HS-5 (cell line): Measurements from ENCODE around the gene OSBPL5.

Experiments used
- DNase-seq: peaks from one replicate; pipeline ENCODE4 v3.0.0-alpha.2; 2012; ENCODE audit warnings: low read depth

Gene OSBPL5

DNA sequence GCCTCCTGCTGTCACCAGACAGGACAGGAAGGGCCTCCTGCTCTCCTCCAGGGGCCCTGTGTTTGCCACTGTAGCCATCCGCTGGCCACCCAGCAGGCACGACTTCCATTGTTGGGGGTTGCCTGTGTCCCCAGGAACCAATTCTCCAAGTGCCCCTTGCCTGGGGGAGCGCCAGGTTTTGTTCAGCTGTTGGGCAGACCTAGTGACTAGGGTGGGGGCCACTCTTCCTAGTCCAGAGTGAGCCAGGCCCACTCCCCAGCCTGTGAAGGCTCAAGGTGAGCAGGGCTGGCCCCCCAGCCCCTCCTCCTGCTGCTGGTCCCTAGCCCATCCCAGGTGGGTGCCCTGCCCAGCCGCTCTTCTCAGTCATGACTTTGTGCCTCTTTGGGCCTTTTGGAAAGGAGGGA is 30.9 kb downstream of the OSBPL5 start:
- DNase-seq, result no peak

DNA sequence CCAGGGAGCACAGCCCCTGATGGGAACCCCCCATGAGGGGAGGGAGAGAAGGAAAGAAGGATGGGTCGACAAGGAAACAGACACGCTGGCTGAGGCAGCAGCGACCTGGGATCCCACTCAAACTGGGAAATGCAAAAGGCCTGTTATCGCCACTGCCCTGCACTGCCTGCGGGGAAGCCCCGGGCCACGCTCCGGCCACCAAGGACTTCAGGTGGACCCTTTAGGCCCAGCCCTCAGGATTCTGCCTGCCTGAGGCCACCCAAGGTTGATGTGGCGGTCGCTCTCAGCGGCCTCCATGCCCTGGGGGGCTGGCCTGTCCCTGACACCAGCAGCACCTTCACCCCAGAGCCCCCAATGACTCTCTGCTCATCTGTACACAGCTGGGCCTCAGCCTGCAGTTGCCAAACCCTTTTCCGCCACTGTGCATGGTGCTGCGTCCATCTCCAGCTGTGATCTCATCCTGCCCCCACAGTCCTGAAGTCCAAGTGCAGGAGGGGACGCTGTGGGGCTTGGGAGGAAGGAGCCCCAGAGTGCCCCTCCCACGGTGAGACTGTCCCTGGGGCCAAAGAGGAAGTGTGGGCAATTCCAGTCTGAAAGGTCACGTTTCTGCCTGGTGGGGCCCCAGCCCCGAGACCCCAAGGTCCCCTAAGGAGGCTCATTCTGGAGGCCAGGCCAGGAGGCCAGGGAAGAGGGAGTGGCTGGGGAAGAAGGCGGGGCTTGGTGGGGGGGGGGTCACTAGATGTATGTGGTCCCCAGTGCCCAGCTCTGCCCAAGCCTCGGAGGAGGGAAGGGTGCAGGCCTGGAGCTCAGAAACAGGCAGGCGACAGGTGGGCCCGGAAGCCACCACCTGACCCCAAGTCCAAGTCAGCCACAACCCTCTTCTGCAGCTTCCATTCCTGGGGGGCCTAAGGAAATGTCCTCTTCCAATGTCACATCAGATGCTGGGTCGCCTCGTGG is 31.6 kb downstream of the OSBPL5 start:
- DNase-seq, result no peak

DNA sequence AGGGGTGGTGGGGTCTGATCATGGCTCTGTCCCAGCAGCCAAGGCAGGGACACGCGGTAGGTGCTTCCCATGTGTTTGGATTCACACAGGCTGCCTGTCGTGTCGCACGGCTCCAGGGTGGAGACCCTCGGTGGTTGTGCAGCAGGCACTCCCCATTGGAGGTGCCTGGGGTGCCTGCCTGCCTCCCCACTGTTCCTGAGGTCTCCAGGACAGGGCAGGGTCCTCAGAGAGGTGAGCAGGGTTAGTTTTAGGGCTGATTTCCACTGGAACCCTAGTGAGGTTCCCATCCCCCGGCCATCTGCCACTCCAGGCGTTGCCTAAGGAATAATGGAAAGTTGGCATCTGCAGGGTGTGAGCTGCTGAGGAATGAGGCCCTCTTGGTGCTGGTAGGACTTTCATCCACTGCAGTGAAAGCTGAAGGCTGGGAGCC is 32.3 kb downstream of the OSBPL5 start:
- no peak for DNase-seq

DNA sequence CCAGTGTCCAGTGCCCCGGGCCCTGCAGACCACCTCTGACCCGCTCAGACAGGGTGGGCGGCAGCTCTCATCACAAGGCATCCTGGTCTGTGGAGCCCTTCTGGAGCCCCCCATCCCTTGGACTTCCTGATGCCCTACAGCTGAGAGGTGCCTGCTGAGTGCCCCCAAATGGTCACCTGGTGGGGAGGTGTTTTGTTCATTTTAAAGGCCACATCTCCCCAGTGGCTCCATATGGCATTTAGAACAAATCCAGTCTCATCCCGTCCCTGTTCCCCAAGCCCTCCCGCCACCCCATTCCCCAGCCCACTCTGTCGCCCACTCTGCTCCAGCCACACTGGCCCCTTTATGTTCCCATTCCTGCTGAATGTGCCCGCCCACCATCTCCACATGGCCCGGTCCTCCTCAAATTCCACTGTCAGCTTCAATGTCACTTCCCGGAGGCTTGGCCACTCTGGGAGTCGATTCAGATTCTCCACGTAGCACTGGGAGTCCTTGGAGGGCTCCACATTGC is 32.8 kb downstream of the OSBPL5 start:
- no peak for DNase-seq

DNA sequence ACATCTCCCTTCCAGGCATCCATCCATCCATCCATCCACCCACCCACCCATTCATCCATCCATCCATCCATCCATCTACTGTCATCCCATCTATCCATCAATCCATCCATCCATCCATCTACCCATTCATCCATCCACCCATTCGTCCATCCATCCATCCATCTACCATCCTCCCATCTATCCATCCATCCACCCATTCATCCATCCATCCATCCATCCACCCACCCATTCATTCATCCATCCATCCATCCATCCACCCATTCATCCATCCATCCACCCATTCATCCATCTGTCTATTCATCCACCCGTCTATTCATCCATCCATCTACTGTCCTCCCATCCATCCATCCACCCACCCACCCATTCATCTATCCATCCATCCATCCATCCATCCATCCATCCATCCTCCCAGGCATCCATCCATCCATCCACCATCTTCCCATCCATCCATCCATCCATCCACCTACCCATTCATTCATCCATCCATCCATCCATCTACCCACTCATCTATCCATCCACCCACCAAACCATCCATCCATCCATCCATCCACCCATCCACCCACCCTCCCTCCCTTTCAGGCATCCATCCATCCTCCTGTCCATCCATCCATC is 33.7 kb downstream of the OSBPL5 start:
- DNase-seq, result no peak

DNA sequence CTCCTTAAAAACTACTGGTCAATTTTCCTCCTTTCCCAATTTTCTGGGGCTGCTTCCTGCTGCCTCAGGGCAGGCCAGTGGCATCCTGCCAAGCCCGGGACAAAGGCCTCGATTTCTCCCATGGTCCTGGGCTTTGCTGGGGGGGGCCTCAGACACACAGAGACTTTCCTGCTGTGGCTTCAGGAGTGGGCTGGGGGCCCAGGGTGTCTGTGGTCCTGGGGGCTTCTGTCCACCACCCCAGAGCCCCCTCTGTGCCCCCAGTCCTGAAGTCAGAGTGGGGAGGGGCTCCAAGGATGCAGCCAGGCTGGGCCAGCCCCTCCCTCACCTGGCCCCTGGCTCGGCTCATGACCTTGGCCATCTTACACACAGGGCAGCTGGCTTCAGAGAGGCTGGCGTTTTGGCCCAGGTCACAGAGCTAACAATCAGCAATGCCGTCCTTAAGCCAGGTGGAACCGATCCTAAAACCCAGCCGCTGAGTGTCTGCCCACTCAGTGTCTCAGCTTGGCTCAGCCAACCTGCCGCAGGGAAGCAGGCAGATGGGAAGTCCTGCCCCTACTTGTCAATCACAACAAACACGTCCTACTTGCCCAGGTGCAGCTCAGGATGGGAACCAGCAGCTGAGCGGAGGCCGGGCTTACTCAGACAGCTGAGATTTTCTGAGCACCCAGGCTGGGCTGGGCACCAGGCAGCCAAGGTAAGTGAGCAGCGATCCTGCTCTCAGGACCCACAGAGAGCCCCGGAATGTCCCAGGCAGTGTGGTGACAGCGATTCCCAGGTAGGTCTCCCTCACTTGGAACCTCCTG is 34.6 kb downstream of the OSBPL5 start:
- no peak for DNase-seq

DNA sequence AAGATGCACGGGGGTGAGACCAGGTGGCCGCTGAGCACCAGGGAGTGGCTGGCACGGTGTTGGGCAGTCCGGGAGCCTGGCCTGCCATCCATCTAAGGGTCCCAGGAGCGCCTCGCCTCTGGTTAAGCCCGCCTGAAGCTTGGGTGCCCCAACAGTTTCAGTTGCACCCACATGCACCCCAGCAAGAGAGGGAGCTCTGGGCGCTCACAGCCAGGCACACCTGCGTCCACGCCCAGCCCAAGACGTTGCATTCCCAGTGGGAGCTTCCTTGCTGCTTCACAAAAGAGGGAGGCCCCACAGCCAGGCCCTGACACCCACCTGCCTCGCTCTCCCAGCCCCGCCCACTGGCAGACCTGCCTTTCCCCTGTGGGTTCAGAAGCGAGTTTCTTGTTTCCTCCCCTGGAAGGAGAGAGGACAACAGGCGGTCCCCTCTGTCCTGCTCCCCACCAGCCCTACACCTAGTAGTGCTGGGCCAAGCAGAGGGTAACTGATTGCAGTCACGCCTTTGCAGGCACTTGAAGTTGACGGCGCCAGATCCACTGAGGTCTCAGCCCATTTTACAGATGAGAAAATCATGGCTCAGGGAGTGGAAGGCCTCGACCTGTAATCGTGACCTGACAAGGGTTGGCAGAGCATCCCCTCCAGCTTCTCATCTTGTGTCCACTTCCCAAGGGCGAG is 35.4 kb downstream of the OSBPL5 start:
- no peak for DNase-seq

DNA sequence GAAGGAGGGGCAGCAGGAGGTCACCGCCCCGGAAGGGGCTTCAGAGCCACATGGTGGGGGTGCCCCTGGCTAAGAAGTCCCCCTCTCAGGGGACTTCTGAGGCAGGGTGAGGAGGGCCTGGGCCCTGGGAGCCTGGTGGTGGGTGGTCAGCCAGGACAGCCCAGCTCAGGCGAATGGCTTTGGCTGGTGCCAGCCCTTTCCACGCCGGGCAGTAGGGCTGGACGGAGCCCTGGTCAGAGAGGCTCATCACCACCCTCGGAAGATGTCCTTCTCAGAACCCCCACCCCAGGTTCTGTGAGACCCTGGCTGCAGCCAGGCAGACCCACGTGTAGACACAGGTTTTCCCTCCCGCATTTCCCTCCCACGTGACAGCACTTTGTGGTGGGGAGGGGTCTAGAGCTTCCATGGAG is 35.9 kb downstream of the OSBPL5 start:
- no peak for DNase-seq

DNA sequence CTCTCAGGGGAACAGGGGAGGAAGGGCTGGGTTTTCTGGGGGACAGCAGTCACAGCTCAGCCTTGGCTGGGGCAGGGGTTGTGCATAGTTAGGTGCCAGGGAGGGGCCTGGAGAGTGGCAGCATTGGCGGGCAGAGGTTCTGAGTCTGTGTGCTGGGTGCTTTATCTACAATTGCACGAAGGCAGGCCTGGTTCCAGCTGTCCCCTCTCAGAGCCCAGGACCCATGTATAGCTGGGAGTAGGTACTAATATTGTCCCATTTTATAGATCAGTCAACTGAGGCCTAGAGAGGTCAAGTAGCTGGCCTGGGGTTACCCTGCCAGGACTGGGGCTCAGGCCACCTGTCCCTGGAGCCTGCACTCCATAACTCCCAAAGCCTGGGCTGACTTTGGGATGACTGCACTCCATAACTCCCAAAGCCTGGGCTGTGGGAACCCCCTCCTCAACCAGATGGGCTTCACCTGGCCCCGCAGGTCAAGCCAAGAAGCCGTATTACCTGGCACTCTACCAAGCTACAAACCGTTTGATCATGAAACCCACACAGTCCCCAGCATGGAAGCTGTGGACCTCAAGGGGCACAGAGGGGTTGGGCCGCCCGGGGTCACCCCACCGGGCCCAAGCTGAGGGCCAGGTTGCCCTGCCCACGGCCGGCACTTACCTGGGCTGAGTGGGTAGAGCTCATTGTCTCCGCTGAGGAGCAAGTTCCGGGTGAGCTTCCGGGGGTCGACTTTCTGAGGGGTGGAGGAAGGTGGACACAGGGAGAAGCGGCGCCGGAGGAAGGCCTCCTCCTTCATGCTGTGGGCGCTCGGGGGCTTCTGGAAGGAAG is 36.5 kb downstream of the OSBPL5 start:
- DNase-seq, result no peak

DNA sequence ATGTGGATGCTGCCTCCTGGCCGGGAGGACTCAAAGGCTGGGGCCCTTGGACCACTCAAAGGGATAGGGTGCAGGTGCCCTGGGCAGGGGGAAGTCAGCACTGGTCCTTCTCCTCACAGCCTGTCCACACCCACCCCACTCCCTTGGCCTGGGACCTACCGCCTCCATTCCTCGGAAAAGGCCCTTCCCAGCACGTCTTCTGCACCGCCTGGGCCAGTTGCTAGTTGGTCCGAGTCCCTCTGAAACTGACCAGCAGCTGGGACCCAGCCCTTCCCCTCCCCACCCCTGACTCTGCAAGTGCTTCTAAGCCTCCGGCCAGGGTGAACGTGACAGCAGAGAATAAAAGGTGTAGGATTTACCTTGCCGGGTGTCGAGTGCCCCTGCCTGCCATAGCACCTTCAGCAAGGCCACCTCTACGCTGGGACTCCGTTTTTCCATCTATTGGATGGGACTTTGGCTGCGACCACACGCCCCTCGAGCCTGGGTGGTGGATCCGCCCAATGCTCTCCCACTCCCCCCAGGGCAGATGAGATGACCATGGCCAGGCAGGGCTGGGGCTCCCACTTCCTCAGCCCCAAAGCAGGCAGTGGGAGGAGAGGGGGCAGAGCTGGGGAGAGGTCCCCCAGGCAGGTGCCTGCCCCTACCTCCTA is 37.3 kb downstream of the OSBPL5 start:
- no peak for DNase-seq

DNA sequence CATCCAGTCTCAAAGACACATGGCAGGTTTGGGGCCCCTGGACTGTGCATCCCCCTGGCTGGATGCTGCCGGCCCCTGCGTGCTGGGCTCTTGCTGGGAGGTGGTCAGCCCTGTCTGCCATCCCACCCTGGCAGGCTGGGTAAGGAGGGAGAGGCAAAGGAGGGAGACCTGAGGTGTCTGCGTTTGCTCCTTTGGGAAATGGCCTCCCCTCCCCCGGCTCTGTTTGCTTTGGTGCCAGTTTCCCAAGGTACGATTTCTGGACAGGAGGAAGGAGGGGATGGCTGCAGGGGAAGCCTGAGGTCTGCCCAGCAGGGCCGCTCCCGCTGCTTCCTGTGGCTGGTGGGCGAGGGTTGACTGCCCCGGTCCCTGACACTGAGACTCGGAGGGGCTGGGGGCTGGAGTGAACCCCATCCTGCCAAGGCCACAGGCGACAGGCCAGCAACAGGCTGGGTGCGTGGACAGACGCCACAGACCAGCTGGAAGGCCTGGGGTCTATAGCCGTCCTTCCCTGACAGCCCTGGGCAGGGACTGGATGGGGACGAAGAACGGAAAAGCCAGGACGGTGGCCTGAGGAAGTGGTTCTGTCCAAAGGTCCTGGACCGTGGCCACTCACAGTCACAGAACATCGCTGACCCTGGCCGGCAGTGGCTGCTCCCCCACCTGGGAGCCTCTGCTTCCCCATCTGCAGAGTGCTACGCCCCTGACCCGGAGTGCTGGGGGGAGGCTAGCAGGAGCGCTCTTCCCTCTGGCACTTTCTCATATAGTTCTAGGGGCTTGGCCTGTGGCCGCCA is 38.0 kb downstream of the OSBPL5 start:
- DNase-seq, result no peak

DNA sequence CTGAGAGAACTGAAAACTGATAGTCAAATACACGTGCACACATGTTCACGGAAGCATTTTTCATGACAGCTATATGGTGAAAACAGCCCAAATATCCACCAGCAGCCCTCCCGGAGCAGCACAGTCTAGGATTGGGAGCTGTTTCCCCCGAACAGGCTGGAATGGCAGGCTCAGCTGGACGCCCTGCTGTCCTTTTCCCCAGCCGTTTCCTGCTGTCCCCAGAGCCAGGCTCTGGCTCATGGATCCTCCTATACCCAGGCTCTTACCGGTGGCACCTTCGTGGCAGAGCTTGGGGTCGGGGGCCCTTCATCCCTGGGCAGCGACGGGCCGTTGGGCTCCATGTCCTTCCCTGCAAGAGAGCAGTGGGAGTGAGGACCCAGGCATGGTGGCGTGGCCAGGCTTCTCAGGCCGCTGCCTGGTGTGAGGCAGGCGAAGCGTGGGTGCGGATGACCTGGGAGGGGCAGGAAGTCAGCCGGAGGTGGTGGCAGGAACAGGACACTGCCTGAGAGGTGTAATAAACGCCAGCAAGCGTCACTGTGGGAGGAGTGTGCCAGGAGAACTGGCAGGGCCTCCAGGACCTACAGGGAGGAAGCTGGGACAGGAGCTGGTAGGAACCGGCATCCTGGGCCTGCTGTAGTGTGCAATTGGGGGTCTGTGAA is 38.8 kb downstream of the OSBPL5 start:
- DNase-seq, result no peak

DNA sequence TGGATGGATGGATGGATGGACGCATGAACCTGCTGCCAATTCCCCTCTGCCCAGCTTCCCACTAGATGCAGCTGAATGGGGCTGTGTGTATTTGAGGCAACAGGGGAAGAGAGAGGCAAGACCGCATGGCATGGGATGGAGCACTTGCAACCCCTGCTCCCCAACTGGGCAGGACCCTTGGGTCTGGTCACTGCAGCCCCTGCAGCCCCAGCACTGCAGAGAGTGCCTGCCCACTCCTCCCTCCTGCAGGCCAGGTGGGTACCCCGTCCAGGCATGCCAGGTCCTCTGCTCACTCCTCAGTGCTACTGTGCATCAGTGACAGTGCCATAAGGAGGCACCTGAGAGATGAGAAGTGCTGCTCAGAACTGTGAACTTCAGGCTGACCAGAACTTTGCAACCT is 40.3 kb downstream of the OSBPL5 start:
- no peak for DNase-seq

DNA sequence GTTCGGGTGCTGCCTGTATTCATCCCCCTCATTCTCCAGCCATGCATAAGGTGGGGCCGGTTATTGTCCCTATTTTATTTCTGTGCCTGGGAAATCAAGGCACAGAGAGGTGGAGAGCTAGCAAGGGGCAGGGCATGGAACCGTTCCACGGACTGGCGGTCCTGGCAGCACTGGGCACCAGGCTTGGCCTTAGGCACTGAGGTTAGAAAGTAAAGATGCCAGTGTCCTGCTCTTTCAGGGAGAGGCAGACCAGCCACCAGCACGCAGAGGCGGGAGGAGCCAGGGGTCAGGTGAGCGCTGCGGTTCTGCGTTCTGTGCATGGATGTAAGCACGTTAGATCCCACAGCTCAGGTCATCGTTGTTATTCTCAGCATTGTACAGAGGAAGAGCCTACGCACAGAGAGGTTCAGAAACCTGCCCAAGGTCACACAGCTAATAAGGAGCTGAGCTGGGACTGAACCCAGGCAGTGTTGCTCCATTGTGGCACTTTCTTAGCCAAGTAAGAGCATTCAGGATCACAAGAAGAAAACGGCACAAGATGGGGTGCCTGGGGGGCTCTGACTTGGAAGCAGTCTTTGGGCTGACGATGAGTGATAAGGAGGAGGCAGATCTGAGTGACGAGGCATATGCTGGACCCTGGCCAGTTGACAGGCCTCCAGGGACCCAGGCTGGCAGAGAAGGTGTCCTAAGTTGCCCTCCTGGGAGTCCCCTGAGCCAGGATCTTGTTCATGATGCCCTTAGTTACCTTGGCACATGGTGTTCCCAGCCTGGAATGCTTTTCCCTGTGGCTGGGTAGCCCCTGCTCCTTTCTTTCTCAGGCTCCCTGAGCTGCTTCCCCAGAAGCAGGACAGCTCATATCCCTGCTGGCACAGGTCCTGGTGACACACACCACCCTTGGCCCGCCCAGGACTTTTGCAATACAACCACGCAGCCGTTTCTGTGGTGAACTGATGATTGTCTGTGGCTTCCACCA is 41.1 kb downstream of the OSBPL5 start:
- peak; percentile 88 for DNase-seq

DNA sequence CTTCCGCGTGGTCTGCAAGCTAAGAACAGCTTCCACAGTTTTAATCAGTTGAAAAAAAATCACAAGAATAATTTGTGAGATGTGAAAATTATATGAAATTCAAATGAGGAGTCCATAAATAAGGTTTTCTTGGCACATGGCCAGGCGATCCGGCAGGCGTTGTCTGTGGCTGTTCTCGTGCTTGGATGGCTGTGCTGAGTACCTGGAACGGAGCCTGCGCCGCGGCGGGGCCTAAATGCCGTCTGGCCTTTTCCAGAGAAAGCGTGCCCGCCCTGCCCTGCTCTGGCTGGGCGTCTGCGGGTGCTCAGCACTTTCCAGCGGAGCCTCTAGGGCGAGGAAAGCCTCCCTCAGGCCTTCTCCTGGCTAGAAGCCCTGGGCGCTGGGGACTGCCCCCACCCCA is 41.8 kb downstream of the OSBPL5 start:
- no peak for DNase-seq

DNA sequence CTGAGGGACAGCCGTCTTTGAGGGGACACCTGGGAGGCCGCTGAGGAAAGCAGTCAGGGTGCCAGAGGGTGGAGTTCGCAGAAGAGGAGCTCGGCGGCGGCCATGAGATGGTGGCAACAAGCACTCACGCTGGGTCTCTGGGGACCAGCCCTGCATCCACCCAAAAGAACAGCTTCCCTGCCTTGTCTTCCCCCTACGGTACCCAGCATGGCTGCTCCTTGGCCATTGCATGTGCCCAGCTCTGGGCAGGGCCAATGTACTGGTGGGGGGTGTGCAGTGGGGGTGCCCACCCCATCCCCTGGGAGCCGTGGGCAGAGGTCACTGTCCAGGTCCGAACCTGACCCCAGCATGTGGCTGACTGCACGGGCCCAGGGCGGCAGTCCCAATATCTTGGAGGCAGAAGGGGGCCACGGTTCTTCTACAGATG is 42.3 kb downstream of the OSBPL5 start:
- DNase-seq, result no peak

DNA sequence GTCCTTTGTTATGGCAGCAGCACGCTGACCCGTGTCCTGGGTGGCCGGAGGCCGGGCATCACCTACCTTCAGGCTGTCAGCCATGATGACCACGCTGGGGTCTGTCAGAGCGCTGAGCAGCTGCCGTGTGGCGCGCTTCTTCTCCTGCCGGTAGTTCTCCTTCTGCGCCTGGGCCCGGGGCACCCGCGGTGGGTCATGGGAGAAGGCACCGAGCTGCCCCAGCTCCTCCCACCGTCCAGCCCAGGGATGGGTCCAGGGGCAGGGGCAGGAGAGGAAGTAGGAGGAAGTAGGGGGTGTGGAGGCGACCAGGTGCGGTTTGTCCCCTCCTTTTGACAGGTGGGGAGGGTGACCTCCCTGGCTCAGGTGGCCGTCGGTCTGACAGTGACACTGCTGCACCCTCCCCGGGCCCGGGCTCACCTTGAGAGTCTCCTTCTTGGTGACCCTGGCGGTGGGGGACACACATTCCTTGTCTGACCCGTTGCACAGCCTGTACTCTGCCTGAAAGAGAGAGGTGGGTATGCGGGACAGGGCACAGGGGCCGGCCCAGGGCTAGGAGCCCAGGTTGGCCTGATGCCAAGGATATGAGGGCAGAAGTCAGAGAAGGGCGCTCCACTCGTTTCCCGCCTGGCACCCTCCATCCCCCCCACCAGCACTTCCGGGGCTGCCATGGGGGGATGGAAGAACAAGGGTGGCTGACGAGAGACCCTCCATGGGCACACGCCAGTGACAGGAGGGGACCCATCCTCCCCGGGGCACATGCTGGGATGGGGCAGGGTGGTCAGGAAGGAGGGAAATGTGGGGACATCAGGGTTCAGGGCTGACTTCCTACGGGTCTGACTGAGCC is 43.0 kb downstream of the OSBPL5 start:
- no peak for DNase-seq
